H1 (cell line): ENCODE results near the gene ASTN2. TPM values are rescaled to one million over a fixed set of nuclear protein-coding genes. Genes with fewer than 3 reads are reported as not detected.

Experiments
- CTCF ChIA-PET: fragments of 300-600 bp; sonication (Branson Sonifier 250); formaldehyde crosslinking; loops from one replicate; lab custom pipeline; 2021; ENCODE audit not compliant: partially characterized antibody; lab: Charles Lee
- POLR2A ChIA-PET: fragments of 300-600 bp; sonication (Branson Sonifier 250); formaldehyde crosslinking; loops from one replicate; lab custom pipeline; 2021; ENCODE audit warnings: inconsistent platforms; ENCODE audit not compliant: partially characterized antibody; lab: Charles Lee
- DNase-seq, 2 experiments: peaks; one replicate each; pipeline versions ENCODE4 v3.0.0 to v3.0.0-alpha.2; 2010 to 2022; ENCODE audit warnings: low spot score in 2 of 2, low read depth in 1 of 2, mixed read lengths in 1 of 2
- FAIRE-seq: peaks from 2 replicates; lab custom pipeline; 2011; peaks lifted over from hg19 to GRCh38; lab: Jason Lieb, UNC
- H2AFZ ChIP-seq: 2 replicates; pipeline ENCODE4 v1.8.1; 2012; ENCODE audit warnings: low read length, inconsistent platforms
- H2AK5ac ChIP-seq: 2 replicates; pipeline ENCODE4 v1.6.1; 2013; ENCODE audit warnings: low read depth, low read length
- H2BK120ac ChIP-seq: replicated peaks from 2 replicates; pipeline ENCODE3; 2013; ENCODE audit warnings: low read depth, low read length, inconsistent platforms
- H2BK12ac ChIP-seq: 2 replicates; pipeline ENCODE4 v1.6.1; 2013; ENCODE audit warnings: low read depth, low read length
- H2BK15ac ChIP-seq: 2 replicates; pipeline ENCODE4 v1.6.1; 2013; ENCODE audit warnings: low read length
- H2BK20ac ChIP-seq: 2 replicates; pipeline ENCODE4 v1.6.1; 2013; ENCODE audit warnings: low read length
- H2BK5ac ChIP-seq: 2 replicates; pipeline ENCODE4 v1.6.1; 2013; ENCODE audit warnings: low read depth, low read length
- H3K14ac ChIP-seq: 2 replicates; pipeline ENCODE4 v1.6.1; 2013; ENCODE audit warnings: inconsistent platforms; ENCODE audit not compliant: insufficient read length
- H3K18ac ChIP-seq: 2 replicates; pipeline ENCODE4 v1.6.1; 2013; ENCODE audit warnings: low read length; ENCODE audit errors: extremely low read depth
- H3K23ac ChIP-seq: 2 replicates; pipeline ENCODE4 v1.6.1; 2013; ENCODE audit warnings: inconsistent platforms; ENCODE audit not compliant: insufficient read length
- H3K23me2 ChIP-seq: 2 replicates; pipeline ENCODE4 v1.6.1; 2013; ENCODE audit warnings: low read depth, low read length
- H3K27ac ChIP-seq: 2 replicates; pipeline ENCODE4 v1.6.1; 2011; ENCODE audit warnings: low read depth, low read length, inconsistent platforms
- H3K27me3 ChIP-seq, 4 experiments: replicated peaks in 1 of 4; 1 replicate in 1 of 4; 2 replicates in 3 of 4; pipeline versions ENCODE4 v1.6.1 to v1.8.1; 2011 to 2013; ENCODE audit warnings: low read length in 3 of 4, mild to moderate bottlenecking in 3 of 4, inconsistent platforms in 2 of 4, mixed read lengths in 2 of 4, moderate library complexity in 1 of 4; ENCODE audit not compliant: control insufficient read depth in 3 of 4, insufficient read depth in 3 of 4; ENCODE audit errors: extremely low read depth in 1 of 4
- H3K36me3 ChIP-seq, 4 experiments: 2 replicates each; pipeline versions ENCODE4 v1.6.1 to v1.8.1; 2011 to 2013; ENCODE audit warnings: mild to moderate bottlenecking in 4 of 4, low read length in 3 of 4, moderate library complexity in 2 of 4, control low read depth in 1 of 4, inconsistent platforms in 1 of 4; ENCODE audit not compliant: insufficient read depth in 4 of 4, control insufficient read depth in 2 of 4
- H3K4ac ChIP-seq: replicated peaks from 2 replicates; pipeline ENCODE3; 2013; ENCODE audit warnings: low read length, low read depth, mixed read lengths, inconsistent platforms; ENCODE audit not compliant: insufficient read length
- H3K4me1 ChIP-seq, 4 experiments: replicated peaks in 1 of 4; 1 replicate in 1 of 4; 2 replicates in 3 of 4; pipeline versions ENCODE4 v1.6.1 to v1.8.1; 2011 to 2013; ENCODE audit warnings: low read length in 3 of 4, inconsistent platforms in 2 of 4, mixed read lengths in 1 of 4; ENCODE audit not compliant: insufficient read depth in 4 of 4, control insufficient read depth in 3 of 4
- H3K4me2 ChIP-seq, 2 experiments: 2 replicates each; pipeline versions ENCODE4 v1.6.1 to v1.8.1; 2011 to 2013; ENCODE audit warnings: low read depth in 2 of 2, low read length in 2 of 2, control low read depth in 1 of 2, inconsistent platforms in 1 of 2, mild to moderate bottlenecking in 1 of 2; ENCODE audit not compliant: insufficient read depth in 1 of 2
- H3K4me3 ChIP-seq, 4 experiments: fragments of 200-600, 300-600 bp in 1 of 4; sonication (generic), shearing (Covaris generic), sonication (Bioruptor Twin) in 1 of 4; 2 replicates each; pipeline versions ENCODE4 v1.5.1 to v1.8.1; 2011 to 2016; ENCODE audit warnings: low read length in 4 of 4, low read depth in 3 of 4, control low read depth in 2 of 4, inconsistent platforms in 2 of 4, mild to moderate bottlenecking in 2 of 4, mixed read lengths in 1 of 4, moderate library complexity in 1 of 4; ENCODE audit not compliant: insufficient read depth in 2 of 4; ENCODE audit errors: extremely low read depth in 1 of 4
- H3K56ac ChIP-seq: replicated peaks from 2 replicates; pipeline ENCODE3; 2013; ENCODE audit warnings: low read depth, mild to moderate bottlenecking, mixed read lengths, low read length, inconsistent platforms; ENCODE audit not compliant: insufficient read length
- H3K79me1 ChIP-seq: 2 replicates; pipeline ENCODE4 v1.6.1; 2013; ENCODE audit warnings: low read depth, low read length, control low read depth
- H3K79me2 ChIP-seq, 2 experiments: 2 replicates each; pipeline versions ENCODE4 v1.6.1 to v1.8.1; 2012 to 2013; ENCODE audit warnings: low read length in 2 of 2, mild to moderate bottlenecking in 2 of 2, inconsistent platforms in 1 of 2; ENCODE audit not compliant: insufficient read depth in 2 of 2, control insufficient read depth in 1 of 2
- H3K9ac ChIP-seq, 4 experiments: replicated peaks in 1 of 4; 1 replicate in 1 of 4; 2 replicates in 3 of 4; pipeline versions ENCODE4 v1.6.1 to v1.8.1; 2011 to 2013; ENCODE audit warnings: low read depth in 3 of 4, low read length in 3 of 4, control low read depth in 2 of 4, mild to moderate bottlenecking in 2 of 4, moderate library complexity in 2 of 4, inconsistent platforms in 1 of 4; ENCODE audit errors: extremely low read depth in 1 of 4
- H3K9me3 ChIP-seq, 2 experiments: 2 replicates each; pipeline versions ENCODE4 v1.6.1 to v1.8.1; 2012 to 2013; ENCODE audit warnings: mild to moderate bottlenecking in 2 of 2, moderate library complexity in 2 of 2, control low read depth in 1 of 2, inconsistent platforms in 1 of 2, low read depth in 1 of 2, low read length in 1 of 2, mixed read lengths in 1 of 2; ENCODE audit not compliant: insufficient read depth in 2 of 2
- H4K20me1 ChIP-seq, 2 experiments: replicated peaks in 1 of 2; 2 replicates each; pipeline versions ENCODE3 to v1.8.1; 2011 to 2013; ENCODE audit warnings: inconsistent platforms in 2 of 2, low read length in 2 of 2, mild to moderate bottlenecking in 1 of 2; ENCODE audit not compliant: insufficient read depth in 2 of 2, control insufficient read depth in 1 of 2
- H4K5ac ChIP-seq: 2 replicates; pipeline ENCODE4 v1.6.1; 2013; ENCODE audit warnings: low read length, low read depth, mixed read lengths, inconsistent platforms; ENCODE audit not compliant: insufficient read length
- H4K8ac ChIP-seq: 2 replicates; pipeline ENCODE4 v1.8.0; 2013; ENCODE audit warnings: mild to moderate bottlenecking, moderate library complexity, low read length, inconsistent platforms; ENCODE audit not compliant: insufficient read depth; ENCODE audit errors: extremely low read depth
- H4K91ac ChIP-seq: replicated peaks from 2 replicates; pipeline ENCODE3; 2013; ENCODE audit warnings: low read length, mixed read lengths, inconsistent platforms; ENCODE audit not compliant: insufficient read length
- CEBPB ChIP-seq: IDR thresholded peaks from 2 replicates; pipeline ENCODE4 v1.6.1; 2012; ENCODE audit warnings: low read depth, low read length
- EP300 ChIP-seq, 2 experiments: IDR thresholded peaks; 1 replicate in 1 of 2; 2 replicates in 1 of 2; pipeline ENCODE4 v1.6.1; 2011 to 2012; ENCODE audit warnings: low read depth in 2 of 2, low read length in 2 of 2, mild to moderate bottlenecking in 2 of 2, borderline replicate concordance in 1 of 2, inconsistent platforms in 1 of 2, moderate library complexity in 1 of 2
- GABPA ChIP-seq: IDR thresholded peaks from 2 replicates; pipeline ENCODE4 v1.6.1; 2011; ENCODE audit warnings: mild to moderate bottlenecking, low read length, moderate library complexity, borderline replicate concordance; ENCODE audit not compliant: insufficient read depth
- JUND ChIP-seq: IDR thresholded peaks from 2 replicates; pipeline ENCODE4 v1.6.1; 2011; ENCODE audit warnings: mild to moderate bottlenecking, improper control_type of control experiment, low read length
- NANOG ChIP-seq: IDR thresholded peaks from 2 replicates; pipeline ENCODE4 v1.6.1; 2011; ENCODE audit warnings: low read length, low read depth, mild to moderate bottlenecking, inconsistent platforms; ENCODE audit not compliant: insufficient read depth, poor library complexity, severe bottlenecking
- RAD21 ChIP-seq, 2 experiments: IDR thresholded peaks in 1 of 2; conservative IDR thresholded peaks in 1 of 2; 2 replicates each; pipeline ENCODE4 v1.6.1; 2011; ENCODE audit warnings: low read depth in 2 of 2, low read length in 2 of 2, improper control_type of control experiment in 1 of 2, inconsistent platforms in 1 of 2, mild to moderate bottlenecking in 1 of 2, moderate library complexity in 1 of 2
- RBBP5 ChIP-seq: IDR thresholded peaks from 2 replicates; pipeline ENCODE4 v1.7.1; 2012; ENCODE audit warnings: low read depth, mild to moderate bottlenecking, inconsistent platforms, low read length, moderate library complexity, borderline replicate concordance
- RNF2 ChIP-seq: fragments of 200-900, 300-1000 bp; sonication (generic); IDR thresholded peaks from 2 replicates; pipeline ENCODE4 v1.7.1; 2016; ENCODE audit warnings: borderline replicate concordance, low read depth, mild to moderate bottlenecking, antibody characterized with exemption, low read length; ENCODE audit not compliant: poor library complexity, severe bottlenecking; ENCODE audit errors: missing control alignments
- RXRA ChIP-seq: IDR thresholded peaks from 2 replicates; pipeline ENCODE4 v1.6.1; 2011; ENCODE audit warnings: low read depth, mild to moderate bottlenecking, low read length, moderate library complexity; ENCODE audit not compliant: insufficient read depth
- SUZ12 ChIP-seq: fragments of 200-600 bp; sonication (generic); IDR thresholded peaks from 2 replicates; pipeline ENCODE4 v1.6.1; 2012; ENCODE audit warnings: mild to moderate bottlenecking, inconsistent platforms, low read length, moderate library complexity, mixed read lengths
- TAF1 ChIP-seq: IDR thresholded peaks from 2 replicates; pipeline ENCODE4 v1.6.1; 2011; ENCODE audit warnings: mild to moderate bottlenecking, low read depth, low read length
- TBP ChIP-seq: IDR thresholded peaks from 2 replicates; pipeline ENCODE4 v1.6.1; 2011; ENCODE audit warnings: low read depth, low read length, improper control_type of control experiment
- TCF12 ChIP-seq: IDR thresholded peaks from 2 replicates; pipeline ENCODE4 v1.6.1; 2011; ENCODE audit warnings: low read depth, mild to moderate bottlenecking, low read length
- YY1 ChIP-seq: IDR thresholded peaks from 2 replicates; pipeline ENCODE4 v1.6.1; 2011; ENCODE audit warnings: low read depth, mild to moderate bottlenecking, low read length
- WGBS, 2 experiments: shearing (Covaris generic) in 1 of 2; methylation state at CpG; one replicate each; pipeline versions ENCODE4 v1.1.6 to v1.1.7; 2013 to 2015; ENCODE audit warnings: low lambda C conversion rate in 2 of 2, mixed read lengths in 2 of 2, inconsistent platforms in 1 of 2, low coverage in 1 of 2, missing lambda C conversion rate in 1 of 2; ENCODE audit not compliant: insufficient replicate concordance in 2 of 2, insufficient coverage in 1 of 2, insufficient read length in 1 of 2; ENCODE audit errors: extremely low coverage in 1 of 2, missing lambda C conversion rate in 1 of 2; 5-methylcytosine and 5-hydroxymethylcytosine counted together
- polyA plus RNA-seq, 7 experiments: library from polyadenylated mRNA; depleted of rRNA in 3 of 7; stranded (reverse) in 5 of 7; unstranded in 2 of 7; fragments of >200 nt in 5 of 7; fragments of 200-250 nt in 2 of 7; gene quantifications; 1 replicate in 5 of 7; 2 replicates in 1 of 7; 4 replicates in 1 of 7; pipeline versions ENCODE4 v1.2.1 to v1.2.3, GENCODE V29; 2011 to 2013; ENCODE audit warnings: missing spikeins in 2 of 7, mixed read lengths in 2 of 7
- total RNA-seq: library from RNA; stranded (reverse); fragmentation: NEBNext Ultra II Directional; extraction: Animal tissue kit (Norgen Biotek cat#: 25700); gene quantifications from 2 replicates; pipeline ENCODE4 v1.2.1, GENCODE V29; 2021

Gene ASTN2
- total and polyA plus RNA-seq, 2 of the 8 experiments (the other 6 are each of a cell fraction or from before 2014, with no cell fraction given), result 8.2 to 13.7 TPM

DNA sequence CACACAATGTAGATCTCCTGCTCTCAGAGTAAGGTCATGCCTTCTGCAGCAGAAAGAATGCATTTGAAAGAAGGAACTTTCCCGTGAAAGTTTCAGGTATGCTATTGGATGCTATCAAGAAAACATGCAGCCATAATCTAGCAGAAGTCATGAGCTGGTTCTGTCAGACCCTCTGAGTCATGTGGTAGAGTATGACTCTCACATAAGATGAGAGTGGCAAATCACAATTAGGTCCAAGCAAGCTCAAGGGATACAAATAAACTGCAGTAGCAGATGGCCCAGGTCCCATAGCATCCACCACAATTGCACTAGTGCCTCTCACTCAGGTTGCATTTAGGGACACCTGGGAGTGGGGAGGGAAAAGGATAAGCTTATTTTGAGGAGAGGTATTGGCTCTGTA is 292.8 kb downstream of the ASTN2 start:
- WGBS, 2 experiments, result 80% methylated on average over 1 of the region's 1 CpG; no CpG with 5 or more reads in 1 of the 2 experiments
- no peak overlapping the region for H3K4me2 ChIP-seq
- H4K8ac ChIP-seq, result no peak overlapping the region
- H2BK120ac ChIP-seq, result no peak overlapping the region
- H2AK5ac ChIP-seq, result no peak overlapping the region
- H2BK12ac ChIP-seq, result no peak overlapping the region
- no peak overlapping the region for H2BK20ac ChIP-seq
- H2BK15ac ChIP-seq, result no peak overlapping the region
- CTCF ChIA-PET, result interaction anchor here (1.3 kb wide), 1 partner anchor 50 kb away, joined by 3 read pairs; no protein-coding TSS in a partner anchor
- H3K23ac ChIP-seq, result no peak overlapping the region
- no peak overlapping the region for H2AFZ ChIP-seq
- no peaks in the 10 kb centered on the region for H3K27me3 ChIP-seq
- H3K14ac ChIP-seq, result no peak overlapping the region
- no peaks in the 10 kb centered on the region for H3K9me3 ChIP-seq
- no peaks in the 10 kb centered on the region for H4K20me1 ChIP-seq
- H3K79me2 ChIP-seq, result no peaks in the 10 kb centered on the region
- H3K18ac ChIP-seq, result no peak overlapping the region
- H3K36me3 ChIP-seq, result no peaks in the 10 kb centered on the region
- H2BK5ac ChIP-seq, result no peak overlapping the region
- POLR2A ChIA-PET, result no interaction called here
- H3K4ac ChIP-seq, result no peak overlapping the region
- FAIRE-seq, result no peak
- no peak for DNase-seq
- no peak overlapping the region for H3K9ac ChIP-seq
- H3K79me1 ChIP-seq, result no peaks in the 10 kb centered on the region
- no peak overlapping the region for H3K56ac ChIP-seq
- no peaks in the 10 kb centered on the region for H3K23me2 ChIP-seq
- no peak overlapping the region for H4K5ac ChIP-seq
- no peak overlapping the region for H4K91ac ChIP-seq
- H3K4me3 ChIP-seq, result no peak overlapping the region
- H3K27ac ChIP-seq, result no peak overlapping the region
- H3K4me1 ChIP-seq, result no peaks in the 10 kb centered on the region
- TF ChIP-seq CEBPB, result no peak
- TF ChIP-seq RBBP5, result no peak
- TF ChIP-seq EP300 (IDR thresholded peaks at IDR 0.05; ENCODE audit: borderline replicate concordance in 1 of 2, low read depth in 2 of 2, low read length in 2 of 2), result no peak
- TF ChIP-seq TAF1, result no peak
- no peak for TF ChIP-seq TBP
- TF ChIP-seq RNF2, result no peak
- no peak for TF ChIP-seq RAD21 (IDR thresholded peaks at IDR 0.05 in 1 of 2, conservative IDR thresholded peaks at IDR 0.05 in 1 of 2; ENCODE audit: low read depth in 2 of 2, low read length in 2 of 2)
- no peak for TF ChIP-seq YY1
- TF ChIP-seq TCF12, result no peak
- no peak for TF ChIP-seq SUZ12
- TF ChIP-seq GABPA, result no peak
- no peak for TF ChIP-seq NANOG
- TF ChIP-seq RXRA, result no peak
- no peak for TF ChIP-seq JUND
